ENCODE measurements around the gene TTC23L. TPM values are rescaled to one million over a fixed set of nuclear protein-coding genes. Genes with fewer than 3 reads are reported as not detected.

Gene TTC23L
- total RNA-seq, 1 donor from 2014 or later, result not detected

- no peak overlapping the region for H3K27ac ChIP-seq (ENCODE audit: low read depth, low read length)
- H3K36me3 ChIP-seq (ENCODE audit: control insufficient read depth in 3 of 3, insufficient read depth in 3 of 3, low read length in 3 of 3), result peaks cover 0 to 9% (median 0%) of the 10 kb centered on the region in 3 donors
These were observed 6.4 kb upstream of the TTC23L start for GRCh38 chr5:34832568-34832967.

GRCh38 chr5:34833090-34833489 lies 5.9 kb upstream of the TTC23L start:
- Histone ChIP-seq H3K9me3 (ENCODE audit: control insufficient read depth in 3 of 3, low read length in 3 of 3) (no peaks in the 10 kb centered on the region), H3K36me3 (ENCODE audit: control insufficient read depth in 3 of 3, insufficient read depth in 3 of 3, low read length in 3 of 3) (peaks cover 0 to 3% (median 0%) of the 10 kb centered on the region in 3 donors), H3K27me3 (ENCODE audit: control insufficient read depth in 3 of 3, insufficient read depth in 3 of 3, low read length in 3 of 3) (no peaks in the 10 kb centered on the region), H3K9ac (ENCODE audit: low read depth in 1 of 3, low read length in 3 of 3) (no peak overlapping the region), H3K4me3 (ENCODE audit: low read length in 3 of 3) (no peak overlapping the region), H3K27ac (ENCODE audit: low read depth, low read length) (no peak overlapping the region), H3K4me1 (ENCODE audit: control insufficient read depth in 3 of 3, insufficient read depth in 3 of 3, low read length in 3 of 3) (no peaks in the 10 kb centered on the region)

More at GRCh38 chr5:34832568-34832967, 6.4 kb upstream of the TTC23L start:
- no peaks in the 10 kb centered on the region for H3K9me3 ChIP-seq (ENCODE audit: control insufficient read depth in 3 of 3, low read length in 3 of 3)
- H3K4me3 ChIP-seq (ENCODE audit: low read length in 3 of 3), result no peak overlapping the region
- no peaks in the 10 kb centered on the region for H3K4me1 ChIP-seq (ENCODE audit: control insufficient read depth in 3 of 3, insufficient read depth in 3 of 3, low read length in 3 of 3)
- H3K27me3 ChIP-seq (ENCODE audit: control insufficient read depth in 3 of 3, insufficient read depth in 3 of 3, low read length in 3 of 3), result no peaks in the 10 kb centered on the region
- no peak overlapping the region for H3K9ac ChIP-seq (ENCODE audit: low read depth in 1 of 3, low read length in 3 of 3)

GRCh38 chr5:34833976-34834793 lies 4.8 kb upstream of the TTC23L start:
- Histone ChIP-seq H3K27ac (ENCODE audit: low read depth, low read length) (no peak overlapping the region), H3K4me3 (ENCODE audit: low read length in 3 of 3) (no peak overlapping the region), H3K9me3 (ENCODE audit: control insufficient read depth in 3 of 3, low read length in 3 of 3) (no peaks in the 10 kb centered on the region), H3K36me3 (ENCODE audit: control insufficient read depth in 3 of 3, insufficient read depth in 3 of 3, low read length in 3 of 3) (peaks cover 0 to 3% (median 0%) of the 10 kb centered on the region in 3 donors), H3K9ac (ENCODE audit: low read depth in 1 of 3, low read length in 3 of 3) (no peak overlapping the region), H3K4me1 (ENCODE audit: control insufficient read depth in 3 of 3, insufficient read depth in 3 of 3, low read length in 3 of 3) (peaks cover 0 to 3% (median under 1%) of the 10 kb centered on the region in 3 donors), H3K27me3 (ENCODE audit: control insufficient read depth in 3 of 3, insufficient read depth in 3 of 3, low read length in 3 of 3) (peaks cover 0 to 3% (median 0%) of the 10 kb centered on the region in 3 donors)

DNA sequence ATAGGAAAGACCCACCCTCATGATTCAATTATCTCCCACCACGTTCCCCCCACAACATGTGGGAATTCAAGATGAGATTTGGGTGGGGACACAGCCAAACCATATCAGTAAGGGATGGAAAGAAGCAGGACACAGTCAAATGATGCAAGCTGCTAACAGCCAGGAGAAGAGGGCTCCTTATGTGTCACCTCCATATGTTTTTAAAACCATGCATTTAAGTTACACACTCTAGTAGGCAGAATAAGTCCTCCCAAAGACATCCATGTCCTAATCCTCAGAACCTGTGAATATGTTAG lies 4.2 kb upstream of the TTC23L start:
- H3K27me3 ChIP-seq (ENCODE audit: control insufficient read depth in 3 of 3, insufficient read depth in 3 of 3, low read length in 3 of 3), result peaks cover 0 to 6% (median 0%) of the 10 kb centered on the region in 3 donors
- H3K27ac ChIP-seq (ENCODE audit: low read depth, low read length), result no peak overlapping the region
- H3K36me3 ChIP-seq (ENCODE audit: control insufficient read depth in 3 of 3, insufficient read depth in 3 of 3, low read length in 3 of 3), result peaks cover 0 to 3% (median 0%) of the 10 kb centered on the region in 3 donors
- H3K4me3 ChIP-seq (ENCODE audit: low read length in 3 of 3), result no peak overlapping the region
- H3K9me3 ChIP-seq (ENCODE audit: control insufficient read depth in 3 of 3, low read length in 3 of 3), result no peaks in the 10 kb centered on the region
- peaks cover 0 to 5% (median 5%) of the 10 kb centered on the region in 3 donors for H3K4me1 ChIP-seq (ENCODE audit: control insufficient read depth in 3 of 3, insufficient read depth in 3 of 3, low read length in 3 of 3)
- no peak overlapping the region for H3K9ac ChIP-seq (ENCODE audit: low read depth in 1 of 3, low read length in 3 of 3)

GRCh38 chr5:34835664-34836063 lies 3.3 kb upstream of the TTC23L start:
- Histone ChIP-seq H3K27me3 (ENCODE audit: control insufficient read depth in 3 of 3, insufficient read depth in 3 of 3, low read length in 3 of 3) (peaks cover 0 to 6% (median 0%) of the 10 kb centered on the region in 3 donors), H3K9me3 (ENCODE audit: control insufficient read depth in 3 of 3, low read length in 3 of 3) (no peaks in the 10 kb centered on the region), H3K4me3 (ENCODE audit: low read length in 3 of 3) (no peak overlapping the region), H3K9ac (ENCODE audit: low read depth in 1 of 3, low read length in 3 of 3) (no peak overlapping the region), H3K4me1 (ENCODE audit: control insufficient read depth in 3 of 3, insufficient read depth in 3 of 3, low read length in 3 of 3) (peaks cover 0 to 5% (median 5%) of the 10 kb centered on the region in 3 donors), H3K36me3 (ENCODE audit: control insufficient read depth in 3 of 3, insufficient read depth in 3 of 3, low read length in 3 of 3) (peaks cover 0 to under 1% (median 0%) of the 10 kb centered on the region in 3 donors), H3K27ac (ENCODE audit: low read depth, low read length) (no peak overlapping the region)

DNA sequence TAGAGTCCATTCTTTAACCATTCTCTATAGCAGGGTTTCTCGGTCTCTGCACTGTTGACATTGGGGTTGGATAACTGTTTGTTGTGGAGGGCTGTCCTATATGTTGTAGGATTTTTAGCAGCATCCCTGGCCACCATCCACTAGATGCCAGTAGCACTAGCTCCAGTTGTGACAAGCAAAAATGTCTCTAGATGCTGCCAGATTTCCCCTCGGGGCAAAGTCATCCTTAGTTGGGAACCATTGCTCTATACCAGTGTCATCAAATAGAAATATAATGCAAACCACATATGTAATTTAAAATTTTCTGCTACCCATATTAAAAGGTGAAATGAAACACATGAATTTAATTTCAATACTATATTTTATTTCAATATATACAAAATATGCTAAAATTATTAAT lies 2.9 kb downstream of the TTC23L start:
- Histone ChIP-seq H3K36me3 (ENCODE audit: control insufficient read depth in 3 of 3, insufficient read depth in 3 of 3, low read length in 3 of 3) (no peaks in the 10 kb centered on the region), H3K9me3 (ENCODE audit: control insufficient read depth in 3 of 3, low read length in 3 of 3) (no peaks in the 10 kb centered on the region), H3K27ac (ENCODE audit: low read depth, low read length) (no peak overlapping the region), H3K27me3 (ENCODE audit: control insufficient read depth in 3 of 3, insufficient read depth in 3 of 3, low read length in 3 of 3) (peaks cover 0 to 6% (median 0%) of the 10 kb centered on the region in 3 donors), H3K4me3 (ENCODE audit: low read length in 3 of 3) (no peak overlapping the region), H3K4me1 (ENCODE audit: control insufficient read depth in 3 of 3, insufficient read depth in 3 of 3, low read length in 3 of 3) (peaks cover 0 to 5% (median 5%) of the 10 kb centered on the region in 3 donors), H3K9ac (ENCODE audit: low read depth in 1 of 3, low read length in 3 of 3) (no peak overlapping the region)

GRCh38 chr5:34842554-34842953 lies 3.6 kb downstream of the TTC23L start:
- Histone ChIP-seq H3K36me3 (ENCODE audit: control insufficient read depth in 3 of 3, insufficient read depth in 3 of 3, low read length in 3 of 3) (no peaks in the 10 kb centered on the region), H3K27me3 (ENCODE audit: control insufficient read depth in 3 of 3, insufficient read depth in 3 of 3, low read length in 3 of 3) (peaks cover 0 to 6% (median 0%) of the 10 kb centered on the region in 3 donors), H3K9me3 (ENCODE audit: control insufficient read depth in 3 of 3, low read length in 3 of 3) (no peaks in the 10 kb centered on the region), H3K4me1 (ENCODE audit: control insufficient read depth in 3 of 3, insufficient read depth in 3 of 3, low read length in 3 of 3) (peaks cover 0 to 5% (median 5%) of the 10 kb centered on the region in 3 donors), H3K4me3 (ENCODE audit: low read length in 3 of 3) (no peak overlapping the region), H3K9ac (ENCODE audit: low read depth in 1 of 3, low read length in 3 of 3) (no peak overlapping the region), H3K27ac (ENCODE audit: low read depth, low read length) (no peak overlapping the region)

DNA sequence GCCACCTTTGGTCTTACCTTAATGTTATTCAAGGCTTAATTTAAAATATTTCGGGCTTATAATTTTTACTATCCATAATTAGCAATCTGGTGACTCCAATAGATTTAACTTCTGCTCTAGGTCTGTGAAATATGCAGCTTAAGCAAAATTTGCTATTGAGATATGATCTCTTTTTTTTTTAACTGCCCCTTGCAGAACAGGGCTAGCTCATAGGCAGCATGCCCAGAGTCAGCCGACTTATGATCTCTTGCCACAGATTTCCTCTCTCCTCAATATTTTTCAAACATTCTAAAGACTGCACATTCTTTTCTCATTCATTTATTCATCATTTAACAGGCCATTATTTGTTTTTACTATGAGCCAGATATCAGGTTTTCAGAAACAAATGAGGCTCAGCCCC lies 4.5 kb downstream of the TTC23L start:
- Histone ChIP-seq H3K27me3 (ENCODE audit: control insufficient read depth in 3 of 3, insufficient read depth in 3 of 3, low read length in 3 of 3) (peaks cover 0 to 6% (median 0%) of the 10 kb centered on the region in 3 donors), H3K36me3 (ENCODE audit: control insufficient read depth in 3 of 3, insufficient read depth in 3 of 3, low read length in 3 of 3) (no peaks in the 10 kb centered on the region), H3K4me1 (ENCODE audit: control insufficient read depth in 3 of 3, insufficient read depth in 3 of 3, low read length in 3 of 3) (peaks cover 0 to 5% (median 5%) of the 10 kb centered on the region in 3 donors), H3K9ac (ENCODE audit: low read depth in 1 of 3, low read length in 3 of 3) (no peak overlapping the region), H3K9me3 (ENCODE audit: control insufficient read depth in 3 of 3, low read length in 3 of 3) (no peaks in the 10 kb centered on the region), H3K4me3 (ENCODE audit: low read length in 3 of 3) (no peak overlapping the region), H3K27ac (ENCODE audit: low read depth, low read length) (no peak overlapping the region)

GRCh38 chr5:34844106-34844505 lies 5.1 kb downstream of the TTC23L start:
- H3K9me3 ChIP-seq (ENCODE audit: control insufficient read depth in 3 of 3, low read length in 3 of 3), result no peaks in the 10 kb centered on the region

GRCh38 chr5:34844999-34845398 lies 6.0 kb downstream of the TTC23L start:
- no peak overlapping the region for H3K4me3 ChIP-seq (ENCODE audit: low read length in 3 of 3)
- H3K4me1 ChIP-seq (ENCODE audit: control insufficient read depth in 3 of 3, insufficient read depth in 3 of 3, low read length in 3 of 3), result no peaks in the 10 kb centered on the region
- no peak overlapping the region for H3K27ac ChIP-seq (ENCODE audit: low read depth, low read length)
- H3K27me3 ChIP-seq (ENCODE audit: control insufficient read depth in 3 of 3, insufficient read depth in 3 of 3, low read length in 3 of 3), result no peaks in the 10 kb centered on the region
- no peak overlapping the region for H3K9ac ChIP-seq (ENCODE audit: low read depth in 1 of 3, low read length in 3 of 3)
- H3K9me3 ChIP-seq (ENCODE audit: control insufficient read depth in 3 of 3, low read length in 3 of 3), result no peaks in the 10 kb centered on the region
- no peaks in the 10 kb centered on the region for H3K36me3 ChIP-seq (ENCODE audit: control insufficient read depth in 3 of 3, insufficient read depth in 3 of 3, low read length in 3 of 3)

More at GRCh38 chr5:34844106-34844505, 5.1 kb downstream of the TTC23L start:
- Histone ChIP-seq H3K36me3 (ENCODE audit: control insufficient read depth in 3 of 3, insufficient read depth in 3 of 3, low read length in 3 of 3) (no peaks in the 10 kb centered on the region), H3K4me1 (ENCODE audit: control insufficient read depth in 3 of 3, insufficient read depth in 3 of 3, low read length in 3 of 3) (peaks cover 0 to 5% (median 2%) of the 10 kb centered on the region in 3 donors), H3K27ac (ENCODE audit: low read depth, low read length) (no peak overlapping the region), H3K9ac (ENCODE audit: low read depth in 1 of 3, low read length in 3 of 3) (no peak overlapping the region), H3K27me3 (ENCODE audit: control insufficient read depth in 3 of 3, insufficient read depth in 3 of 3, low read length in 3 of 3) (peaks cover 0 to 4% (median 0%) of the 10 kb centered on the region in 3 donors), H3K4me3 (ENCODE audit: low read length in 3 of 3) (no peak overlapping the region)

Measured in skeletal muscle tissue (tissue), 4 donors.